Peyer's patch (tissue), 4 donors: ENCODE measurements around the gene MPV17L. TPM values are rescaled to one million over a fixed set of nuclear protein-coding genes. Genes with fewer than 3 reads are reported as not detected.
"Not testable (repeated sequence)": the region's sequence is repeated elsewhere in the genome, so short reads cannot be mapped to it uniquely, and the experiment has no call there.

Experiments
- DNase-seq, 3 donors: peaks; one replicate each; pipeline ENCODE4 v3.0.0-alpha.2; 2017 to 2019
- H3K27ac ChIP-seq, 4 donors: fragments of 200-600 bp; sonication (generic); one replicate each; pipeline ENCODE4 v1.5.1; 2016 to 2019
- H3K27me3 ChIP-seq, 2 donors: fragments of 200-600 bp; sonication (generic); one replicate each; pipeline ENCODE4 v1.5.1; 2019
- H3K36me3 ChIP-seq, 3 donors: fragments of 200-600 bp; sonication (generic); one replicate each; pipeline ENCODE4 v1.5.1; 2016 to 2019
- H3K4me1 ChIP-seq, 4 donors: fragments of 200-600 bp; sonication (generic); one replicate each; pipeline ENCODE4 v1.5.1; 2016 to 2019
- H3K4me3 ChIP-seq, 4 donors: fragments of 200-600 bp; sonication (generic); 1 replicate in 3 of 4; 2 replicates in 1 of 4; pipeline ENCODE4 v1.5.1; 2016 to 2019; ENCODE audit warnings: mild to moderate bottlenecking in 1 of 4
- H3K9me3 ChIP-seq, 4 donors: fragments of 200-600 bp; sonication (generic); one replicate each; pipeline ENCODE4 v1.5.1; 2016 to 2019; ENCODE audit warnings: mild to moderate bottlenecking in 1 of 4
- POLR2A ChIP-seq, 2 donors: fragments of 450-650 bp; IDR thresholded peaks; one replicate each; pipeline ENCODE4 v1.5.1; 2017; ENCODE audit warnings: antibody characterized with exemption in 2 of 2, mild to moderate bottlenecking in 2 of 2, moderate library complexity in 2 of 2
- total RNA-seq, 4 donors: library from RNA; depleted of rRNA; stranded (reverse); fragments of >200 nt; gene quantifications; one replicate each; pipeline ENCODE4 v1.1.0, GENCODE V29; 2016
- TF ChIP-seq, protein P1 (sequence below), 6 experiments: fragments of 450-650 bp in 4 of 6; fragments of 200-600 bp in 2 of 6; sonication (generic) in 1 of 6; IDR thresholded peaks; one replicate each; pipeline ENCODE4 v1.5.1; 2017 to 2019; ENCODE audit warnings: antibody characterized with exemption in 6 of 6, mild to moderate bottlenecking in 3 of 6, moderate library complexity in 1 of 6

Gene MPV17L
- total RNA-seq, 4 donors from 2014 or later = 6.6 to 19.8 (median 14.4) TPM

DNA sequence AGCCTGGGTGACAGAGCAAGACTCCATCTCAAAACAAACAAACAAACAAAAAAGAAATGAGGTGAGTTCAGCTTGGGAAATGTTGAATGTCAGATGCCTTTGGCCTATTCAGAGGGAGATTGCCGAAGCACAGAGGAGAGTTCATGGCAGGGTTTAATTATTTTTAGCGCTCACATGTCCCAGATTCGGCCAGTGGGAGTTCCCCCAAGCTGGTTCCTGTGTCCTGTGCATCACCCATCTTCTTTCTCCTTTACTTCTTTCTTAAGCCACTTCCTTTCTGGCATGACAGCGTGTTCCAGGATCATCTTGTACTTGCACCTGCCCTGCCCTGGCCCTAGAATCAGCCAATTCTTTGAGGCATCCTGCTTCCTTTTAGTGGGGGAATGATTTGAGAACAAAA is 9.2 kb downstream of the MPV17L start:
- Histone ChIP-seq H3K27me3 (no peaks in the 10 kb centered on the region), H3K27ac (no peak overlapping the region), H3K9me3 (no peaks in the 10 kb centered on the region), H3K36me3 (peaks cover 0 to 8% (median 0%) of the 10 kb centered on the region in 3 donors), H3K4me3 (no peak overlapping the region), H3K4me1 (no peaks in the 10 kb centered on the region)
- no peak for TF ChIP-seq POLR2A (IDR thresholded peaks at IDR 0.05)
- TF ChIP-seq, protein P1, sequence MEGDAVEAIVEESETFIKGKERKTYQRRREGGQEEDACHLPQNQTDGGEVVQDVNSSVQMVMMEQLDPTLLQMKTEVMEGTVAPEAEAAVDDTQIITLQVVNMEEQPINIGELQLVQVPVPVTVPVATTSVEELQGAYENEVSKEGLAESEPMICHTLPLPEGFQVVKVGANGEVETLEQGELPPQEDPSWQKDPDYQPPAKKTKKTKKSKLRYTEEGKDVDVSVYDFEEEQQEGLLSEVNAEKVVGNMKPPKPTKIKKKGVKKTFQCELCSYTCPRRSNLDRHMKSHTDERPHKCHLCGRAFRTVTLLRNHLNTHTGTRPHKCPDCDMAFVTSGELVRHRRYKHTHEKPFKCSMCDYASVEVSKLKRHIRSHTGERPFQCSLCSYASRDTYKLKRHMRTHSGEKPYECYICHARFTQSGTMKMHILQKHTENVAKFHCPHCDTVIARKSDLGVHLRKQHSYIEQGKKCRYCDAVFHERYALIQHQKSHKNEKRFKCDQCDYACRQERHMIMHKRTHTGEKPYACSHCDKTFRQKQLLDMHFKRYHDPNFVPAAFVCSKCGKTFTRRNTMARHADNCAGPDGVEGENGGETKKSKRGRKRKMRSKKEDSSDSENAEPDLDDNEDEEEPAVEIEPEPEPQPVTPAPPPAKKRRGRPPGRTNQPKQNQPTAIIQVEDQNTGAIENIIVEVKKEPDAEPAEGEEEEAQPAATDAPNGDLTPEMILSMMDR (IDR thresholded peaks at IDR 0.05) = no peak
- DNase-seq = no peak

DNA sequence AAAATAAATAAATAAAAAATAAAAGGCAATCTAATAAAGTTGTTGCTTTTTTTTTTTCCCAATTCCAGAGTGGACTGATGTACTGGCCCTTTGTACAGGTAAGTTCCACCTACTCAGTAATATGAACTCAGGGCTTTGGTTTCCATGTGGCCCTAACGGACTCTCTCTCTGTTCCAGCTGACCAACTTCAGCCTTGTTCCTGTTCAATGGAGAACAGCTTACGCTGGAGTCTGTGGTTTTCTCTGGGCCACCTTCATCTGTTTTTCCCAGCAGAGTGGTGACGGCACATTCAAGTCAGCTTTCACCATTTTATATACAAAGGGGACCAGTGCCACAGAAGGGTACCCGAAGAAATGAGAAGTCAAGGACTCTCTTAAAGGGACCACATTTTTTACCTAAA is 12.2 kb downstream of the MPV17L start:
- not testable (repeated sequence) for H3K4me1 ChIP-seq, DNase-seq, H3K27ac ChIP-seq

DNA sequence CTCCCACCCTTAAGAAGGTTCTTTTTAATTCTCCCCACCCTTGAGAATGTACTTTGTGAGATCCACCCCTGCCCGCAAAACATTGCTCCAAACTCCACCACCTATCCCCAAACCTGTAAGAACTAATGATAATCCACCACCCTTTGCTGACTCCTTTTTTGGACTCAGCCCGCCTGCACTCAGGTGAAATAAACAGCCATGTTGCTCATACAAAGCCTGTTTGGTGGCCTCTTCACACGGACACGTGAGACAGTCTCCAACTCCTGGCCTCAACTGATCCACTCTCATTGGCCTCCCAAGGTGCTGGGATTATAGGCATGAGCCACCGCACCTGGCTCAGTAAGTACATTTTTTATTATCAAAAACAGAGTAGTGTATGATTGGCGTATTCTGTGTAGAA is 13.9 kb downstream of the MPV17L start:
- not testable (repeated sequence) for H3K4me3 ChIP-seq, DNase-seq, H3K9me3 ChIP-seq, H3K27ac ChIP-seq, H3K36me3 ChIP-seq, H3K4me1 ChIP-seq, H3K27me3 ChIP-seq

More for the DNA sequence above, 12.2 kb downstream of the MPV17L start:
- not testable (repeated sequence) for H3K9me3 ChIP-seq, H3K4me3 ChIP-seq, H3K27me3 ChIP-seq, H3K36me3 ChIP-seq

DNA sequence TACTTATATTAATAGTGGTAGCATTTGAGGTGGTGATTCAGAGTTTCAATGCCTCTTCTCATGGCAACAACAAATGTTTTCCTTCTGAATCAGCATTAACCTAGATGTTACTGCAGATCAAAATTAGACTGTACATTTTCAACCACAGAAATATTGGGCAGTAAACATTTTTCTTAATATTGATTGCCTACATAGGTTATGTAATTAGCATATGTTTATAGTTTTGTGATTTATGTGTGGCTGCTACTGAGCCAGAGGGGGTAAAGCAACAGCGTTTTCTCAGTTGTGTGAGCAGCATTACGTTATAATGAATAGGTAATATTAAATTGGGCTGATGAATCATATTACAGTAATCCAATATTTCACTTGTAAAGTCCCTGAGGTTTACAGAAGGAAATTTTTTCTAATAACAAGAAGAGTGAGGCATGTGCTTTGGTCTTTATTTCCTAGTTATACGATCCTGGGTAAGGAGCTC is 20.0 kb downstream of the MPV17L start:
- DNase-seq = no peak
- Histone ChIP-seq H3K27ac (no peak overlapping the region), H3K9me3 (no peaks in the 10 kb centered on the region), H3K4me3 (no peak overlapping the region), H3K36me3 (no peaks in the 10 kb centered on the region), H3K4me1 (no peaks in the 10 kb centered on the region), H3K27me3 (no peaks in the 10 kb centered on the region)
- TF ChIP-seq, protein P1 (IDR thresholded peaks at IDR 0.05) = no peak
- no peak for TF ChIP-seq POLR2A (IDR thresholded peaks at IDR 0.05)

DNA sequence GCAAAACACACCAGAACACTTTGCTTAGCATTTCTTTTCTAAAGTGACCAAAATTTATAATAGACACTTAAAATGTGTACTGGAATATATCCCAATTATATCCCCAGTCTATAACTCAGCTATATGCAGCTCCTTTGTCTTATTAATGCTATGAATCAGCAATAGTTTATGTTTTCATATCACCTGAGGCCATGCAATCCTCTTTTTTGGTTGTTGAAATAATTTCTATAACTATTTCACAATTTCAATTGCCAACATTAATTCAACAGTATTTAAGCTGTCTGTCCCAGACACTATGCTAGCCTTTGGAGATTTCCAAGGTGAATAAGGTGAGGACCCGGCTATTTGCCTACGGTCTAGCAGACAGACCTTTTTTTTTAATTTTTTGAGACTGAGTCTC is 21.6 kb downstream of the MPV17L start:
- no peak for DNase-seq
- H3K27me3 ChIP-seq = no peaks in the 10 kb centered on the region
- H3K36me3 ChIP-seq = no peaks in the 10 kb centered on the region
- H3K4me3 ChIP-seq = no peak overlapping the region
- no peak overlapping the region for H3K27ac ChIP-seq
- H3K9me3 ChIP-seq = no peaks in the 10 kb centered on the region
- peaks cover 0 to 2% (median 0%) of the 10 kb centered on the region in 4 donors for H3K4me1 ChIP-seq
- TF ChIP-seq, protein P1 (IDR thresholded peaks at IDR 0.05) = no peak
- no peak for TF ChIP-seq POLR2A (IDR thresholded peaks at IDR 0.05)

DNA sequence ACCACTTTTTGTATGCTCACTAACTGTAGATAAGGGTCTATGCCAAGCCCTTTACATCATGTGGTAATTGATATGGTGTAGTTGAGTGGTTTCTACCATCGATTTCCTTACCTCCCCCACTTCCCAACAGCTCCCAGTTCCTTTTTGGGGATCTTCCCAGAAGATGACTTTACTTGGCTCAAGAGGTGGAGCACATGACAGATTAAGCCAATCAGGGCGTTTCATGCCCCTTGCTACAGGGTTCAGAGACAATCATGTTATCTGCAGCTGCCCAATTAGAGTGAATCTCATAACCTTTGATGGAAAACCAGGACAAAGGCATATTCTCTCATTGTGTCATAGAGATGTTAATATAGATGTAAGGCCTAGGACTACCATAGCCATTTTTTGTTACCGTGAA is 22.7 kb downstream of the MPV17L start:
- TF ChIP-seq, protein P1 (IDR thresholded peaks at IDR 0.05) = no peak
- TF ChIP-seq POLR2A (IDR thresholded peaks at IDR 0.05) = no peak
- Histone ChIP-seq H3K4me3 (no peak overlapping the region), H3K27ac (no peak overlapping the region), H3K36me3 (no peaks in the 10 kb centered on the region), H3K4me1 (peaks cover 0 to 5% (median 0%) of the 10 kb centered on the region in 4 donors), H3K27me3 (no peaks in the 10 kb centered on the region), H3K9me3 (no peaks in the 10 kb centered on the region)
- no peak for DNase-seq

DNA sequence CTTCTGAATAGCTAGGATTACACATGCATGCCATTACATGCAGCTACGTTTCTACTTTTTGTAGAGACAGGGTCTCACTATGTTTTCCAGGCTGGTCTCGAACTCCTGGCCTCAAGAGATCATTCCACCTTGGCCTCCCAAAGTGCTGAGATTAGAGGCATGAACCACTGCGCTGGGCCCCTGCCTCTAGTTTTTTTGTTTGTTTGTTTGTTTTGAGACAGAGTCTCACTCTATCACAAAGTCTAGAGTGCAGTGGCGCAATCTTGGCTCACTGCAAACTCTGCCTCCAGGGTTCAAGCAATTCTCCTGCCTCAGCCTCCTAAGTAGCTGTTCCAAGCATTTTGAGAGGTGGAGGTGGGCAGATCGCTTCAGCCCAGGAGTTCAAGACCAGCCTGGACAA is 26.1 kb downstream of the MPV17L start:
- not testable (repeated sequence) for H3K36me3 ChIP-seq, H3K4me1 ChIP-seq, H3K27ac ChIP-seq, H3K9me3 ChIP-seq, H3K27me3 ChIP-seq, H3K4me3 ChIP-seq
- DNase-seq = peak in 1 of 3 donors; percentile 8
